K562 (cell line): ENCODE data around the gene KLHL25. TPM values are rescaled to one million over a fixed set of nuclear protein-coding genes. Genes with fewer than 3 reads are reported as not detected.

ENCODE experiments used
- ATAC-seq: fragments of 200-7000 bp; cut with Tn5 transposase; 3 replicates; pipeline ENCODE4 v1.9.1; 2020; ENCODE audit warnings: moderate library complexity
- BruUV-seq: library from RNA; stranded (reverse); fragments of 400-500 nt; replicated peaks from 2 replicates; lab custom pipeline; 2021; lab: Mats Ljungman, UMichigan
- CTCF ChIA-PET: fragments of 300-600 bp; formaldehyde crosslinking; extraction: SDS; loops from one replicate; lab custom pipeline; 2021; ENCODE audit warnings: low intra/inter-chr PET ratio; lab: Yijun Ruan, JAX
- POLR2A ChIA-PET: fragments of 300-600, 350-650 bp; sonication (Branson Sonifier 250); formaldehyde crosslinking; extraction: SDS; loops from one replicate; lab custom pipeline; 2021; ENCODE audit warnings: antibody characterized with exemption, inconsistent platforms; lab: Yijun Ruan, JAX
- DNase-seq, 4 experiments: peaks; one replicate each; pipeline versions ENCODE4 v3.0.0 to v3.0.0-alpha.2; 2011 to 2018; ENCODE audit warnings: low spot score in 3 of 4, mixed read lengths in 3 of 4; ENCODE audit errors: extremely low read depth in 1 of 4
- FAIRE-seq: peaks from 2 replicates; lab custom pipeline; 2011; peaks lifted over from hg19 to GRCh38; lab: Jason Lieb, UNC
- H2AFZ ChIP-seq: 2 replicates; pipeline ENCODE4 v1.6.0; 2011; ENCODE audit warnings: low read depth, low read length, control low read depth, inconsistent platforms
- H3K27ac ChIP-seq: fragments of 200-600 bp; 3 replicates; pipeline ENCODE4 v1.8.0; 2011; ENCODE audit warnings: low read depth, mild to moderate bottlenecking, control low read depth, inconsistent platforms, low read length, moderate library complexity, mixed read lengths; ENCODE audit errors: extremely low read depth
- H3K27me3 ChIP-seq, 2 experiments: fragments of 300-600 bp in 1 of 2; 2 replicates in 1 of 2; 3 replicates in 1 of 2; pipeline versions ENCODE4 v1.6.0 to v1.8.0; 2011; ENCODE audit warnings: inconsistent platforms in 2 of 2, low read length in 2 of 2, mild to moderate bottlenecking in 1 of 2, mixed read lengths in 1 of 2, moderate library complexity in 1 of 2; ENCODE audit not compliant: control insufficient read depth in 2 of 2, insufficient read depth in 2 of 2
- H3K36me3 ChIP-seq: fragments of 300-600 bp; 3 replicates; pipeline ENCODE4 v1.8.0; 2011; ENCODE audit warnings: mild to moderate bottlenecking, low read length, inconsistent platforms; ENCODE audit not compliant: control insufficient read depth, insufficient read depth
- H3K4me1 ChIP-seq, 2 experiments: fragments of 200-600 bp in 1 of 2; replicated peaks in 1 of 2; 2 replicates in 1 of 2; 3 replicates in 1 of 2; pipeline versions ENCODE4 v1.5.1 to v1.8.0; 2011; ENCODE audit warnings: inconsistent platforms in 2 of 2, low read length in 2 of 2, mild to moderate bottlenecking in 1 of 2, mixed read lengths in 1 of 2, moderate library complexity in 1 of 2; ENCODE audit not compliant: control insufficient read depth in 2 of 2, insufficient read depth in 2 of 2
- H3K4me2 ChIP-seq: 2 replicates; pipeline ENCODE4 v1.6.1; 2011; ENCODE audit warnings: low read length, control low read depth, inconsistent platforms, mixed read lengths; ENCODE audit not compliant: insufficient read depth
- H3K4me3 ChIP-seq: fragments of 200-600 bp; sonication (generic), shearing (Covaris generic); 2 replicates; pipeline ENCODE4 v1.5.1; 2016; ENCODE audit warnings: control low read depth, inconsistent platforms
- H3K79me2 ChIP-seq: fragments of 200-600 bp; 3 replicates; pipeline ENCODE4 v1.8.0; 2011; ENCODE audit warnings: low read length, inconsistent platforms; ENCODE audit not compliant: control insufficient read depth, insufficient read depth
- H3K9ac ChIP-seq, 2 experiments: 2 replicates each; pipeline versions ENCODE4 v1.6.0 to v1.6.1; 2011; ENCODE audit warnings: low read depth in 2 of 2, low read length in 2 of 2, control low read depth in 1 of 2, inconsistent platforms in 1 of 2, mild to moderate bottlenecking in 1 of 2, mixed read lengths in 1 of 2; ENCODE audit not compliant: insufficient read depth in 1 of 2
- H3K9me1 ChIP-seq: one replicate; pipeline ENCODE4 v1.6.0; 2011; ENCODE audit warnings: inconsistent platforms, mild to moderate bottlenecking, low read length, moderate library complexity; ENCODE audit not compliant: control insufficient read depth, insufficient read depth
- H3K9me3 ChIP-seq: replicated peaks from 2 replicates; pipeline ENCODE4 v1.5.1; 2011; ENCODE audit warnings: low read depth, low read length, inconsistent platforms; ENCODE audit not compliant: control insufficient read depth, insufficient read depth
- H4K20me1 ChIP-seq: replicated peaks from 2 replicates; pipeline ENCODE4 v1.6.1; 2011; ENCODE audit warnings: low read length, inconsistent platforms, mixed read lengths; ENCODE audit not compliant: control insufficient read depth, insufficient read depth
- BRD4 ChIP-seq: fragments of 200-600 bp; sonication (generic); IDR thresholded peaks from 2 replicates; pipeline ENCODE4 v1.6.1; 2017; ENCODE audit warnings: inconsistent platforms
- HDAC2 ChIP-seq: fragments of 450-650 bp; IDR thresholded peaks from 2 replicates; pipeline ENCODE4 v1.6.1; 2016; ENCODE audit warnings: mild to moderate bottlenecking
- MTF1 ChIP-seq: fragments of 250-450 bp; sonication (Bioruptor Pico); IDR thresholded peaks from 2 replicates; pipeline ENCODE4 v1.9.0; 2021; ENCODE audit warnings: moderate library complexity, mild to moderate bottlenecking, inconsistent platforms, borderline replicate concordance
- NFXL1 ChIP-seq: fragments of 450-650 bp; formaldehyde crosslinking; IDR thresholded peaks from 2 replicates; pipeline ENCODE4 v1.4.0; 2021; ENCODE audit warnings: mild to moderate bottlenecking
- PCBP1 ChIP-seq: fragments of 200-400 bp; formaldehyde crosslinking; IDR thresholded peaks from 2 replicates; pipeline ENCODE4 v1.6.1; 2018; ENCODE audit warnings: mild to moderate bottlenecking, low read depth, low read length; ENCODE audit not compliant: poor library complexity, severe bottlenecking
- ZNF133 ChIP-seq: fragments of 250-450 bp; sonication (Bioruptor Pico); IDR thresholded peaks from 2 replicates; pipeline ENCODE4 v1.4.0; 2020; ENCODE audit warnings: mild to moderate bottlenecking
- WGBS: fragments of 100-300 bp; shearing (Covaris generic); methylation state at CpG from one replicate; pipeline ENCODE4 v1.1.6; 2016; ENCODE audit warnings: low coverage, mixed read lengths; ENCODE audit not compliant: insufficient coverage; ENCODE audit errors: missing lambda C conversion rate; 5-methylcytosine and 5-hydroxymethylcytosine counted together
- in situ Hi-C: fragments of 300-500 bp; cut with MboI; formaldehyde crosslinking; loops from 4 replicates; pipeline ENCODE4 v1.15.0; 2018; ENCODE audit warnings: inconsistent platforms, mixed read lengths
- intact Hi-C: fragments of 100-400 bp; cut with micrococcal nuclease; formaldehyde crosslinking; loops from 2 replicates; pipeline ENCODE4 v1.14.2; 2022
- polyA plus RNA-seq, 8 experiments: library from polyadenylated mRNA; depleted of rRNA in 4 of 8; stranded (reverse) in 5 of 8; unstranded in 3 of 8; fragments of >200 nt; fragmentation: Nextera tagmentation in 2 of 8; fragmentation: Illumina TruSeq in 1 of 8; extraction: Ambion mirVana in 2 of 8; extraction: Trizol in 1 of 8; gene quantifications; 2 replicates each; pipeline versions ENCODE4 v1.2.1 to v1.2.3, GENCODE V29; 2011 to 2014; ENCODE audit warnings: inconsistent platforms in 1 of 8, missing spikeins in 1 of 8
- total RNA-seq, 7 experiments: library from RNA; depleted of rRNA in 6 of 7; stranded (reverse); fragments of >200 nt in 6 of 7; fragmentation: Illumina TruSeq in 2 of 7; extraction: Trizol in 2 of 7; gene quantifications; 2 replicates each; pipeline versions ENCODE4 v1.2.1 to v1.2.3, GENCODE V29; 2011 to 2021; ENCODE audit warnings: low replicate concordance in 1 of 7

KLHL25 gene
- total and polyA plus RNA-seq, 9 of the 15 experiments (the other 6 are each of a cell fraction or from before 2014, with no cell fraction given) = 0.04 to 0.14 (median 0.10) TPM; not detected in 3

DNA sequence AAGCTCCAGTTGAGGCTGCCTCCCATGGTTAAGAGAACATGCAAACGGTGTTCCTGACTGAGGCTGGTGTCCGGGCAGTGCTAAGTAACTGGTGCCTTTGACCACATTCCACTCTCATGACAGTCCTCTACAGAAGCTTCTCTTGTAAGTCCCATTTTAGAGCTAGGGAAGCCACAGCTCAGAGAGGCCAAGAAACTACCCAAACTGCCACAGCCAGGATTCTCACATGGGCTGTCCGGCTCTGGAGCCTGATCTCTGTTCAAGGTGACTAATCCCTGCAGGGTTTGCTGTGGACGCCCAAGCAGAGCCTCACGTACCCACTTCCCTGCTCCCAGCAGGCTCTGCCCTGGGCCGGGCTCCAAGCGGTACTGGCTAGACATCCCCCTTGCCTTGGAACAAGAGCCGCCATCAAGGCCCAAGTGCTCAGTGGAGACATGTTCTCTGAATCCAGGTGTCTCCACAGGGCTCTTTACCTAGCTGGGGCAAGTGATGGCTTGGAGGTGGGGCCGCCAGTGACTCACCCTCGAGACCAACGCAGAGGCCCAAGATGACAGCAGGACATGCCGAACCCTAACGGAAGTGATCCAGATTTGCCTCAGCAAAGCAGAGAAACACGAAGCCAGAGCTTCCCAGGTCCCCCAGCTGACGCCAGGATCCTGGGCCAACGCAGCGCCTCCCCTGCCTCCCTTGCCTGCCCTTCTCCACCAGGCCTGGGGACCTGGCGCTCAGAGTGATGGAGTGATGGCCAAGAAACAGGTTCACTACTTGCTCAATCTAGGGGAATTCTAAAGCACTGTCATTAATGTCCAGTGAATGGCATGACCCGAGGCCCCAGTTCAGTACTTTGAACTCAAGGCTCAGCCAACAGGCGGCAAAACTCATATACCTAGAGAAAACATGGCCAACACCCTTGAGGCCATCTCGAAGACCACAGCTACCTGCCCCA is 24.4 kb downstream of the KLHL25 start:
- no peak overlapping the region for H3K4me3 ChIP-seq
- no peaks in the 10 kb centered on the region for H3K79me2 ChIP-seq
- FAIRE-seq = no peak
- H3K4me1 ChIP-seq = peaks cover 0 to 9% of the 10 kb centered on the region in 2 experiments; a peak in 1 of 5 replicates
- TF ChIP-seq NFXL1 (no peak), ZNF133 (CRISPR knock-in tag) (no peak), MTF1 (CRISPR knock-in tag) (no peak), HDAC2 (no peak), PCBP1 (no peak), BRD4 (no peak)
- TF ChIP-seq, all 486 proteins: peak for 0
- ChIA-PET CTCF (no interaction called here), POLR2A (no interaction called here)
- Histone ChIP-seq H3K9ac (no peak overlapping the region), H3K27ac (no peak overlapping the region), H3K9me1 (no peaks in the 10 kb centered on the region), H3K27me3 (peaks cover 8 to 74% of the 10 kb centered on the region in 2 experiments; a peak in 4 of 5 replicates), H4K20me1 (peaks cover 9% of the 10 kb centered on the region), H3K4me2 (no peak overlapping the region), H2AFZ (no peak overlapping the region), H3K9me3 (no peaks in the 10 kb centered on the region), H3K36me3 (no peaks in the 10 kb centered on the region)
- 3% methylated on average over 18 of the region's 21 CpGs for WGBS
- DNase-seq (no peak), ATAC-seq (no peak)
- in situ Hi-C loops (no loop called here), intact Hi-C loops (no loop called here)
- no TSS peak for BruUV-seq
